Measurements from ENCODE around the gene CD320.

DNA sequence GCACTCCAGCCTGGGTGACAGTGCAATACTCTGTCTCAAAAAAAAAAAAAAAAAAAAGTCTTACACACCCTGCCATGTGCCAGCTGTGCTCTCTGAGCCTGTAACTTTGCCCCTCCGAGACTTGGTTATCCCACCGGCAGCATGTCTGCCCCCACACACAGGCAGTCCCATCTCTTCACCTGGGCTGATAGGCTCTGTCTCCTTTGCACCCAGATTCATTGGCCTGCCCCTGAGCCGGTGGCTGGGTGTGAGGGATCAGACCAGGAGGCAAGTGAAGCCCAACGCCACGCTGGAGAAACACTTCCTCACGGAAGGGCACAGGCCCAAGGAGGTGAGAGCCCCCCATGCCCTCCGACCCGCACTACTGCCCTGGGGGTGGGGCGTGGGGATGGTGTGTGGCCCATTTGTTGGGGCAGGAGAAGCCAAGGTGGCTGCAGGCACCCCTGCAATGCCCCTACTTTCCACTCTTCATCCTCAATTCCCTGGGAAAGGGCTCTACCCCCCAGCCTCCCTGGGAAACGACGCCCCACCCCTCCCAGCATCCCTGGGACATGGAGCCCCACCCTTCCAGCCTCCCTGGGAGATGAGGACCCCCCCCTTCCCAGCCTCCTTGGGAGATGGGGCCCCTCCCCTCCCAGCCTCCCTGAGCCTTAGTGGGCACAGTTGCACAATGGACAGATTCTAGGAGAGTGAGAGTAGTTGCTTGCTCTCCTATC, 53.7 kb downstream of the CD320 start:
- TF ChIP-seq, protein P1, sequence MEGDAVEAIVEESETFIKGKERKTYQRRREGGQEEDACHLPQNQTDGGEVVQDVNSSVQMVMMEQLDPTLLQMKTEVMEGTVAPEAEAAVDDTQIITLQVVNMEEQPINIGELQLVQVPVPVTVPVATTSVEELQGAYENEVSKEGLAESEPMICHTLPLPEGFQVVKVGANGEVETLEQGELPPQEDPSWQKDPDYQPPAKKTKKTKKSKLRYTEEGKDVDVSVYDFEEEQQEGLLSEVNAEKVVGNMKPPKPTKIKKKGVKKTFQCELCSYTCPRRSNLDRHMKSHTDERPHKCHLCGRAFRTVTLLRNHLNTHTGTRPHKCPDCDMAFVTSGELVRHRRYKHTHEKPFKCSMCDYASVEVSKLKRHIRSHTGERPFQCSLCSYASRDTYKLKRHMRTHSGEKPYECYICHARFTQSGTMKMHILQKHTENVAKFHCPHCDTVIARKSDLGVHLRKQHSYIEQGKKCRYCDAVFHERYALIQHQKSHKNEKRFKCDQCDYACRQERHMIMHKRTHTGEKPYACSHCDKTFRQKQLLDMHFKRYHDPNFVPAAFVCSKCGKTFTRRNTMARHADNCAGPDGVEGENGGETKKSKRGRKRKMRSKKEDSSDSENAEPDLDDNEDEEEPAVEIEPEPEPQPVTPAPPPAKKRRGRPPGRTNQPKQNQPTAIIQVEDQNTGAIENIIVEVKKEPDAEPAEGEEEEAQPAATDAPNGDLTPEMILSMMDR (IDR thresholded peaks at IDR 0.05; ENCODE audit: poor library complexity) = no peak
- TF ChIP-seq EZH2phosphoT487 (IDR thresholded peaks at IDR 0.05; ENCODE audit: low read depth, severe bottlenecking, unreplicated experiment) = no peak
